Measurements from ENCODE around the gene PARP8. TPM values are rescaled to one million over a fixed set of nuclear protein-coding genes. Genes with fewer than 3 reads are reported as not detected.

Gene PARP8
- total RNA-seq, 1 experiment from 2014 or later = 23.2 TPM

Other genes starting within 250 kb of the PARP8 start
- 36.3 to 40.4 TPM (median 39.7 TPM) in 3 replicates for gene EMB, start 225.3 kb upstream of the PARP8 start, total RNA-seq (2021)

Measured in WTC11 (cell line).